SH-SY5Y (cell line): Measurements from ENCODE around the gene SLC16A9.

Source experiments
- GATA2 ChIP-seq: IDR thresholded peaks from 2 replicates; pipeline ENCODE4 v1.6.1; 2011; ENCODE audit warnings: mild to moderate bottlenecking, low read depth, low read length
- GATA3 ChIP-seq: IDR thresholded peaks from 2 replicates; pipeline ENCODE4 v1.6.1; 2011; ENCODE audit warnings: low read depth, mild to moderate bottlenecking, low read length, moderate library complexity

- TF ChIP-seq GATA3 (no peak), GATA2 (no peak)
These were observed 745 bp downstream of the SLC16A9 start for GRCh38 chr10:59708816-59709394.
